Ovary (tissue), 3 donors: ENCODE results near the gene SOX12.
"Not testable (repeated sequence)": the region's sequence is repeated elsewhere in the genome, so short reads cannot be mapped to it uniquely, and the experiment has no call there.

Source experiments
- CTCF ChIP-seq, 3 donors: fragments of 450-650 bp in 2 of 3; fragments of 200-600 bp in 1 of 3; IDR thresholded peaks; one replicate each; pipeline versions ENCODE4 v1.5.1 to v1.8.0; 2016 to 2022; ENCODE audit warnings: antibody characterized with exemption in 3 of 3, mild to moderate bottlenecking in 1 of 3
- EP300 ChIP-seq: sonication (generic); formaldehyde crosslinking; IDR thresholded peaks from one replicate; pipeline ENCODE4 v1.6.1; 2017; ENCODE audit warnings: antibody characterized with exemption
- POLR2A ChIP-seq: fragments of 450-650 bp; IDR thresholded peaks from one replicate; pipeline ENCODE4 v1.6.1; 2017; ENCODE audit warnings: antibody characterized with exemption, mild to moderate bottlenecking, moderate library complexity
- donor health status: DM: no; HTN: no; CAD: no.

DNA sequence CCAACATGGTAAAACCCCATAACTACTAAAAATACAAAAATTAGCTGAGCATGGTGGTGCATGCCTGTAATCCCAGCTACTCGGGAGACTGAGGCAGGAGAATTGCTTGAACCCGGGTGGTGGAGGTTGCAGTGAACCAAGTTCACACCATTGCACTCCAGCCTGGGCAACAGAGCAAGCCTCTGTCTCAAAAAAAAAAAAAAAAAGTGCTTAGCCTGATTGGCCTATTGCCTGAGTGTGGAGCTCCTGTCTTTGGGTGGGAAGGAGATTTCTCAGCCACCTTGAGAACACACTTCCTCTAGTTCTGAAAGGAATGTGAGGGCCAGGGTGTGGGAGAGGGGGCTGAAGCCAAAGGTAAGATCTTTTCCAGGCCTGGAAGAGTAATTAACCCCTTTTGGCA, 30.8 kb downstream of the SOX12 start:
- TF ChIP-seq CTCF (IDR thresholded peaks at IDR 0.05); POLR2A; EP300: not testable (repeated sequence)
